Activated B cell treated with CpG ODN at 0.5 μM for 24 hours (primary cell): Measurements from ENCODE around the gene HAUS7. TPM values are rescaled to one million over a fixed set of nuclear protein-coding genes. Genes with fewer than 3 reads are reported as not detected.
A peak's percentile ranks its signal among the peaks of the same experiment; 100 is the strongest.

ENCODE experiments used
- ATAC-seq: fragments of 200-7000 bp; cut with Tn5 transposase; one replicate; pipeline ENCODE4 v1.10.0; 2021; ENCODE audit warnings: low read depth, mild to moderate bottlenecking, moderate library complexity
- CTCF ChIA-PET: fragments of 350-600 bp; sonication (Branson Sonifier 250); formaldehyde crosslinking; loops from one replicate; lab custom pipeline; 2021; ENCODE audit warnings: antibody characterized with exemption; lab: Charles Lee
- POLR2A ChIA-PET: fragments of 350-600 bp; sonication (Branson Sonifier 250); formaldehyde crosslinking; loops from one replicate; lab custom pipeline; 2021; ENCODE audit warnings: antibody characterized with exemption; lab: Charles Lee
- DNase-seq: peaks from one replicate; pipeline ENCODE4 v3.0.0; 2022
- H3K27ac Mint-ChIP-seq: one replicate; pipeline ENCODE4 v1.8.0; 2020; ENCODE audit warnings: mixed read lengths
- H3K27me3 Mint-ChIP-seq: one replicate; pipeline ENCODE4 v1.8.0; 2021; ENCODE audit warnings: mixed read lengths
- H3K36me3 Mint-ChIP-seq: one replicate; pipeline ENCODE4 v1.8.0; 2021; ENCODE audit warnings: low read depth, mixed read lengths
- H3K4me1 Mint-ChIP-seq: one replicate; pipeline ENCODE4 v1.8.0; 2021; ENCODE audit warnings: mixed read lengths
- H3K4me3 Mint-ChIP-seq: one replicate; pipeline ENCODE4 v1.8.0; 2020; ENCODE audit warnings: mild to moderate bottlenecking, mixed read lengths
- H3K9me3 Mint-ChIP-seq: one replicate; pipeline ENCODE4 v1.8.0; 2020; ENCODE audit warnings: mixed read lengths
- intact Hi-C: fragments of 100-400 bp; cut with micrococcal nuclease; formaldehyde crosslinking; loops from one replicate; pipeline ENCODE4 v1.15.1; 2024
- total RNA-seq: library from RNA; stranded (reverse); gene quantifications from 2 replicates; pipeline ENCODE4 v1.2.3, GENCODE V29; 2022
- TF ChIP-seq, protein P1 (sequence below): fragments of 200-600 bp; IDR thresholded peaks from one replicate; pipeline ENCODE4 v1.8.0; 2022; ENCODE audit warnings: antibody characterized with exemption, mild to moderate bottlenecking

The HAUS7 gene
- total RNA-seq, 1 donor from 2014 or later = 39.2 TPM

DNA sequence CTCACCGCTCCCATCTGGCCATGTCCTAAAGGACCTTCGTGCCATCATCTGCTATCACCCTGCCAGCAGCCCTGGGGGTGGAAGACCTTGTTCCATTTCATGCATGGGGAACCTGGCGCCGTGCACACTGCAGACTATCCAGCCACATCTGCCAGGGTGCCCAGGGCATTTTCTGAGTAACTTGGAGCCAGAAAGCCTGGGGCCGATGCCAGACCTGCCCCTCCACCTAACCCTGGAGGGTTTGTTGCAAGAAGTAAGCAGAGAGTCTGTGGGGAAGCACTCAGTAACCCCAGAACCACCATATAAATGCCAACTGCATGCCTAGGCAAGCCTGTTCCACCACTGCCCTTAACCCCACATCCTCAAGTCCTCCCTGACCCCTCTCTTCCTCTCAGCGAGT is 7.3 kb downstream of the HAUS7 start:
- no peaks in the 10 kb centered on the region for H3K27me3 Mint-ChIP-seq

DNA sequence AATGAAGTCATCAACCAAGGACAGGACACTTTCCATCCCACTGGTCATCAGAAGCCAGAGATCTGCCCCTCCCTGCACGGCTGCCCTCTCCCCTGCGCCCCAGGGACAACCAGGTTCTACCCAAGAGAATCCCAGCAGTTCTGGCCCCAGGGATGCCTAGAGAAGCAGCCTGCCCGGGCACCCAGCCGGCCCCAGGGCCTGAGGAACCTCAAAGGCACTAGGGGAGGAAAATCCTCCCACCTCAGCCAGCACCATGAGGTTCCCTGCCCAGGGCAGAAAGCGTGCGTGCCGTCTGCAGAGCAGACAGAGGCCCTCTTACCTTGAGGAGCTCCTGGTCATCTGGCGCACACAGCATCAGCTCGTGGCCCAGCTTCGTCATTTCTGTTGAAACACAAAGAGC is 8.1 kb downstream of the HAUS7 start:
- H3K4me3 Mint-ChIP-seq = no peak overlapping the region
- no peak for ATAC-seq
- intact Hi-C loops = no loop called here

More for the DNA sequence above, 7.3 kb downstream of the HAUS7 start:
- Mint-ChIP-seq H3K27ac (no peak overlapping the region), H3K36me3 (peaks cover 48% of the 10 kb centered on the region), H3K4me3 (no peak overlapping the region), H3K9me3 (no peaks in the 10 kb centered on the region), H3K4me1 (no peaks in the 10 kb centered on the region)
- POLR2A ChIA-PET = no interaction called here
- TF ChIP-seq, protein P1, sequence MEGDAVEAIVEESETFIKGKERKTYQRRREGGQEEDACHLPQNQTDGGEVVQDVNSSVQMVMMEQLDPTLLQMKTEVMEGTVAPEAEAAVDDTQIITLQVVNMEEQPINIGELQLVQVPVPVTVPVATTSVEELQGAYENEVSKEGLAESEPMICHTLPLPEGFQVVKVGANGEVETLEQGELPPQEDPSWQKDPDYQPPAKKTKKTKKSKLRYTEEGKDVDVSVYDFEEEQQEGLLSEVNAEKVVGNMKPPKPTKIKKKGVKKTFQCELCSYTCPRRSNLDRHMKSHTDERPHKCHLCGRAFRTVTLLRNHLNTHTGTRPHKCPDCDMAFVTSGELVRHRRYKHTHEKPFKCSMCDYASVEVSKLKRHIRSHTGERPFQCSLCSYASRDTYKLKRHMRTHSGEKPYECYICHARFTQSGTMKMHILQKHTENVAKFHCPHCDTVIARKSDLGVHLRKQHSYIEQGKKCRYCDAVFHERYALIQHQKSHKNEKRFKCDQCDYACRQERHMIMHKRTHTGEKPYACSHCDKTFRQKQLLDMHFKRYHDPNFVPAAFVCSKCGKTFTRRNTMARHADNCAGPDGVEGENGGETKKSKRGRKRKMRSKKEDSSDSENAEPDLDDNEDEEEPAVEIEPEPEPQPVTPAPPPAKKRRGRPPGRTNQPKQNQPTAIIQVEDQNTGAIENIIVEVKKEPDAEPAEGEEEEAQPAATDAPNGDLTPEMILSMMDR = no peak
- DNase-seq (no peak), ATAC-seq (no peak)
- intact Hi-C loops = no loop called here
- CTCF ChIA-PET = no interaction called here

GRCh38 chrX:153460826-153461225 is 9.6 kb downstream of the HAUS7 start:
- no peak overlapping the region for H3K27ac Mint-ChIP-seq
- H3K27me3 Mint-ChIP-seq = no peaks in the 10 kb centered on the region
- DNase-seq (no peak), ATAC-seq (peak; percentile 62)
- CTCF ChIA-PET = interaction anchor here (0.5 to 1.5 kb wide), 5 partner anchors 9 to 519 kb away, joined by 3 to 5 read pairs (median 4); no protein-coding TSS in a partner anchor
- TF ChIP-seq, protein P1 = no peak
- H3K9me3 Mint-ChIP-seq = no peaks in the 10 kb centered on the region
- POLR2A ChIA-PET = no interaction called here
- H3K4me3 Mint-ChIP-seq = no peak overlapping the region
- H3K4me1 Mint-ChIP-seq = no peaks in the 10 kb centered on the region
- intact Hi-C loops = loop anchor here (1.0 kb wide), 2 partner anchors 46 to 429 kb away; no protein-coding TSS in a partner anchor
- H3K36me3 Mint-ChIP-seq = peaks cover 48% of the 10 kb centered on the region

More for the DNA sequence above, 8.1 kb downstream of the HAUS7 start:
- DNase-seq = no peak
- ChIA-PET POLR2A (no interaction called here), CTCF (no interaction called here)
- TF ChIP-seq, protein P1 = no peak
- Mint-ChIP-seq H3K27ac (no peak overlapping the region), H3K9me3 (no peaks in the 10 kb centered on the region), H3K27me3 (no peaks in the 10 kb centered on the region), H3K36me3 (peaks cover 45% of the 10 kb centered on the region), H3K4me1 (no peaks in the 10 kb centered on the region)

DNA sequence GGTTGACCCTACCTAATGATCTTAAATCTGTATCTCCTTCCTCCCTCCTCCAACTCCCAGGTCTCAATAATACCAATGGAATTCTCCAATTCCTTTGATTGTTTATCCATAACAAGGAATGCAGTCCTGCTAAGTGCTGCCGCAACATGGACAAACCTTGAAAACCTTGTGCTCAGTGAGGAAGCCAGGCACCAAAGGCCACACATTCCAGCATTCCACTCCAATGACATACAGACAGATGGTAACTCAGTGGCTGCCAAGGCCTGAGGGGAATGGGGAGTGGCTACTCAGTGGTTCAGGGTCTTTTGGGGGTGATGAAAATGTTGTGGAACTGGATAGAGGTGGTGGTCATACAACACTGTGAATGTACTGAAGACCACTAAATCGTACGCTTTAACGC is 10.4 kb downstream of the HAUS7 start:
- Mint-ChIP-seq H3K9me3 (no peaks in the 10 kb centered on the region), H3K4me3 (no peak overlapping the region), H3K27ac (no peak overlapping the region), H3K27me3 (no peaks in the 10 kb centered on the region), H3K4me1 (no peaks in the 10 kb centered on the region), H3K36me3 (peaks cover 48% of the 10 kb centered on the region)
- POLR2A ChIA-PET = no interaction called here
- CTCF ChIA-PET = interaction anchor here (1.3 to 1.5 kb wide), 2 partner anchors 427 to 518 kb away, joined by 4 read pairs; no protein-coding TSS in a partner anchor
- DNase-seq (no peak), ATAC-seq (no peak)
- intact Hi-C loops = loop anchor here (1.0 kb wide), 2 partner anchors 47 to 428 kb away; no protein-coding TSS in a partner anchor
- TF ChIP-seq, protein P1 = no peak

DNA sequence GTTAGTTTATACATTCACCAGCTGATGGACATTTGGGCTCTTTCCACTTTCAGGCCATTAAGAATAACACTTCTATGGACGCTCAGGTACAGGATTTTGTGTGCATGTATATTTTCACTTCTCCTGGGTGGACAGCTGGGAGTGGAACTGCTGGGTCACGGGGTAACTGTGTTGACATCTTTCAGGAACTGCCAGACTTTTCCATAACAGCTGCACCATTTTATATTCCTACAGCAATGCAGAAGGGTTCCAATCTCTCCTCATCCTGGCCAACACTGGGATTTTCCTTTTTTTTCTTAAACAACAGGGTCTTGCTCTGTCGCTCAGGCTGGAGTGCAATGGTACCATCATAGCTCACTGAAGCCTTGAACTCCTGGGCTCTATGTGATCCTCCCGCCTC is 11.9 kb downstream of the HAUS7 start:
- Mint-ChIP-seq H3K9me3 (no peaks in the 10 kb centered on the region), H3K36me3 (peaks cover 50% of the 10 kb centered on the region), H3K27me3 (no peaks in the 10 kb centered on the region), H3K27ac (no peak overlapping the region), H3K4me3 (no peak overlapping the region), H3K4me1 (no peaks in the 10 kb centered on the region)
- TF ChIP-seq, protein P1 = no peak
- intact Hi-C loops = no loop called here
- CTCF ChIA-PET = interaction anchor here (1.2 kb wide), 1 partner anchor 49 kb away, joined by 4 read pairs; no protein-coding TSS in a partner anchor
- no peak for DNase-seq
- ATAC-seq = no peak
- POLR2A ChIA-PET = no interaction called here
